Panc1 (cell line): Measurements from ENCODE around the gene DLG2. TPM values are rescaled to one million over a fixed set of nuclear protein-coding genes. Genes with fewer than 3 reads are reported as not detected.

ENCODE experiments used
- ATAC-seq: fragments of 200-7000 bp; cut with Tn5 transposase; 2 replicates; pipeline ENCODE4 v1.9.1; 2020; ENCODE audit warnings: mild to moderate bottlenecking, moderate library complexity
- BruUV-seq: library from RNA; stranded (reverse); fragments of 400-500 nt; replicated peaks from 2 replicates; lab custom pipeline; 2021; lab: Mats Ljungman, UMichigan
- CTCF ChIA-PET: fragments of 300-600 bp; sonication (Branson Sonifier 250); formaldehyde crosslinking; loops from one replicate; lab custom pipeline; 2022; ENCODE audit warnings: antibody characterized with exemption; lab: Charles Lee
- POLR2A ChIA-PET: fragments of 300-600 bp; sonication (Branson Sonifier 250); formaldehyde crosslinking; loops from one replicate; lab custom pipeline; 2022; ENCODE audit warnings: antibody characterized with exemption; lab: Charles Lee
- DNase-seq: peaks from one replicate; pipeline ENCODE4 v3.0.0-alpha.2; 2010; ENCODE audit warnings: low read depth, low spot score
- H3K27ac ChIP-seq: 2 replicates; pipeline ENCODE4 v1.5.1; 2011; ENCODE audit warnings: mild to moderate bottlenecking, low read length, inconsistent platforms
- H3K27me3 ChIP-seq: fragments of 200-500 bp; sonication (Bioruptor generic); 2 replicates; pipeline ENCODE4 v1.6.0; 2014; ENCODE audit warnings: low read length, inconsistent platforms; ENCODE audit not compliant: control insufficient read depth, insufficient read depth
- H3K36me3 ChIP-seq: fragments of 200-500 bp; sonication (Bioruptor generic); 2 replicates; pipeline ENCODE4 v1.5.1; 2014; ENCODE audit warnings: inconsistent platforms, mild to moderate bottlenecking, low read length, moderate library complexity; ENCODE audit not compliant: control insufficient read depth, insufficient read depth
- H3K4me1 ChIP-seq: 2 replicates; pipeline ENCODE4 v1.5.1; 2011; ENCODE audit warnings: inconsistent platforms, mild to moderate bottlenecking, low read length, moderate library complexity; ENCODE audit not compliant: control insufficient read depth, insufficient read depth
- H3K4me3 ChIP-seq, 2 experiments: 2 replicates each; pipeline ENCODE4 v1.5.1; 2011 to 2012; ENCODE audit warnings: low read depth in 2 of 2, low read length in 2 of 2, mild to moderate bottlenecking in 2 of 2, inconsistent platforms in 1 of 2, moderate library complexity in 1 of 2
- H3K9me3 ChIP-seq: fragments of 200-500 bp; sonication (Bioruptor generic); 2 replicates; pipeline ENCODE4 v1.5.1; 2014; ENCODE audit warnings: low read depth, mild to moderate bottlenecking, inconsistent platforms, low read length, moderate library complexity; ENCODE audit not compliant: control insufficient read depth, insufficient read depth
- CTCF ChIP-seq: fragments of 450-650 bp; IDR thresholded peaks from 2 replicates; pipeline ENCODE4 v1.5.1; 2017; ENCODE audit warnings: mild to moderate bottlenecking
- POLR2AphosphoS5 ChIP-seq: IDR thresholded peaks from 2 replicates; pipeline ENCODE4 v1.6.1; 2012; ENCODE audit warnings: mild to moderate bottlenecking, low read depth, low read length, moderate library complexity
- REST ChIP-seq, 2 experiments: IDR thresholded peaks; 2 replicates each; pipeline ENCODE4 v1.6.1; 2011 to 2012; ENCODE audit warnings: low read depth in 2 of 2, control low read depth in 1 of 2, low read length in 1 of 2, mild to moderate bottlenecking in 1 of 2, moderate library complexity in 1 of 2; ENCODE audit not compliant: insufficient read depth in 1 of 2
- SIN3A ChIP-seq: IDR thresholded peaks from 2 replicates; pipeline ENCODE4 v1.6.1; 2012; ENCODE audit warnings: low read depth, mild to moderate bottlenecking, low read length, moderate library complexity, borderline replicate concordance; ENCODE audit not compliant: insufficient read depth
- TCF7L2 ChIP-seq: IDR thresholded peaks from 2 replicates; pipeline ENCODE4 v1.6.1; 2011; ENCODE audit warnings: mild to moderate bottlenecking, low read depth, low read length, inconsistent platforms
- in situ Hi-C: cut with HindIII; loops from 2 replicates; pipeline ENCODE4 v1.10.0; 2016; ENCODE audit warnings: low sequenced_read_pairs, low pct_unique_long_range_greater_than_20kb
- intact Hi-C: fragments of 100-400 bp; cut with micrococcal nuclease; formaldehyde crosslinking; loops from one replicate; pipeline ENCODE4 v1.10.0; 2022; ENCODE audit not compliant: unreplicated experiment
- total RNA-seq: library from RNA; stranded (reverse); gene quantifications from one replicate; pipeline ENCODE4 v1.2.1, GENCODE V29; 2021; ENCODE audit not compliant: unreplicated experiment

DLG2 gene
- total RNA-seq, 1 experiment from 2014 or later = 4.2 TPM

- ChIA-PET CTCF (no interaction called here), POLR2A (no interaction called here)
- BruUV-seq = no TSS peak
Observed at GRCh38 chr11:84218318-84218717, 1408.8 kb downstream of the DLG2 start.

GRCh38 chr11:84215672-84216071, 1411.5 kb downstream of the DLG2 start:
- no TSS peak for BruUV-seq
- intact Hi-C loops (no loop called here), in situ Hi-C loops (no loop called here)
- H3K27me3 ChIP-seq = no peaks in the 10 kb centered on the region
- no peak overlapping the region for H3K27ac ChIP-seq
- H3K4me1 ChIP-seq = no peaks in the 10 kb centered on the region
- H3K36me3 ChIP-seq = no peaks in the 10 kb centered on the region
- ATAC-seq (no peak), DNase-seq (no peak)
- POLR2A ChIA-PET = no interaction called here
- TF ChIP-seq SIN3A = no peak
- TF ChIP-seq CTCF = no peak
- TF ChIP-seq REST (IDR thresholded peaks at IDR 0.05; ENCODE audit: insufficient read depth in 1 of 2, low read depth in 2 of 2, low read length in 1 of 2) = no peak
- TF ChIP-seq TCF7L2 = no peak
- no peak for TF ChIP-seq POLR2AphosphoS5
- no peak overlapping the region for H3K4me3 ChIP-seq
- CTCF ChIA-PET = no interaction called here
- no peaks in the 10 kb centered on the region for H3K9me3 ChIP-seq

More at GRCh38 chr11:84218318-84218717, 1408.8 kb downstream of the DLG2 start:
- Histone ChIP-seq H3K36me3 (no peaks in the 10 kb centered on the region), H3K4me3 (no peak overlapping the region), H3K27me3 (no peaks in the 10 kb centered on the region), H3K9me3 (no peaks in the 10 kb centered on the region), H3K4me1 (no peaks in the 10 kb centered on the region), H3K27ac (no peak overlapping the region)
- no peak for ATAC-seq
- intact Hi-C loops = no loop called here
- in situ Hi-C loops = no loop called here
- DNase-seq = no peak
- TF ChIP-seq REST (IDR thresholded peaks at IDR 0.05; ENCODE audit: insufficient read depth in 1 of 2, low read depth in 2 of 2, low read length in 1 of 2) (no peak), TCF7L2 (no peak), POLR2AphosphoS5 (no peak), CTCF (no peak), SIN3A (no peak)
